Transverse colon (tissue), 4 donors: ENCODE measurements around the gene ABTB1.

Experiments used
- EP300 ChIP-seq: sonication (generic); formaldehyde crosslinking; IDR thresholded peaks from one replicate; pipeline ENCODE4 v1.6.1; 2017; ENCODE audit warnings: antibody characterized with exemption, low read depth
- POLR2A ChIP-seq: fragments of 450-650 bp; IDR thresholded peaks from one replicate; pipeline ENCODE4 v1.6.1; 2016; ENCODE audit warnings: antibody characterized with exemption, mild to moderate bottlenecking, moderate library complexity
- POLR2AphosphoS5 ChIP-seq, 3 donors: sonication (generic); formaldehyde crosslinking; IDR thresholded peaks; one replicate each; pipeline ENCODE4 v1.6.1; 2016; ENCODE audit warnings: antibody characterized with exemption in 3 of 3
- TF ChIP-seq, protein P1 (sequence below), 5 experiments: fragments of 200-600 bp in 3 of 5; fragments of 450-650 bp in 2 of 5; sonication (generic) in 3 of 5; IDR thresholded peaks; 1 replicate in 2 of 5; 2 replicates in 3 of 5; pipeline ENCODE4 v1.5.1; 2016 to 2017; ENCODE audit warnings: antibody characterized with exemption in 5 of 5, inconsistent platforms in 3 of 5, mild to moderate bottlenecking in 2 of 5, moderate library complexity in 1 of 5

DNA sequence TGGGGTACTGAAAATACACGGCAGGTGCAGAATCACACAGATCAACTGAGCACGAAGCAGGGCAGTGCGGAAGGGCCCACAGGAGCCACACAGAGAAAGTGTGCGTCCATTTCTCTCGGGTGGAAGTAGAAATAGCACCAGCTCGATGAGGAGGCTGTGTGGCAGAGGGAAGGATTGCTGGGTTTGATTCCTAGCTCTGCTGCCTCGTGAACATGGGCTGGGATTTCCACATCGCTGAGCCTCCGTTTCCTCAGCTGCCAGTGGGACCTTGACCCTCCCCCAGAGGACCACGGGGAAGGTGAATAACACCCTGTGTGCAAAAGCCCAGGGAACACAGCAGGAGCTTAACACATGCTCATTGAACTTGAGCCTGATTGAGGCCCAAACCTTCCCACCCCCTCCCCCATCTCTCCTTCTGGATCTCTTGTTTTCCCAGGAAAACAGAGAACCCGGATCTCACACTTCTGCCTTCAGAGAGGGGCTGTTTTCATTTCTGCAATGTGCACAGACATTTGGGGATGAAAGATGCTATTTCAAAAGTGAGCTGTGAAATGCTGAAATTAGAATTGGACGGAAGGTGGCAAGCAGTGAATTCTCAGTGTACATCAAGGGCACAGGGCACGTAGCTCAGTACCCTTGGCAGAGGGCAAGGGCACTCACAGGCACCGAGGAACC, 38.4 kb downstream of the ABTB1 start:
- TF ChIP-seq POLR2A, result no peak
- TF ChIP-seq, protein P1, sequence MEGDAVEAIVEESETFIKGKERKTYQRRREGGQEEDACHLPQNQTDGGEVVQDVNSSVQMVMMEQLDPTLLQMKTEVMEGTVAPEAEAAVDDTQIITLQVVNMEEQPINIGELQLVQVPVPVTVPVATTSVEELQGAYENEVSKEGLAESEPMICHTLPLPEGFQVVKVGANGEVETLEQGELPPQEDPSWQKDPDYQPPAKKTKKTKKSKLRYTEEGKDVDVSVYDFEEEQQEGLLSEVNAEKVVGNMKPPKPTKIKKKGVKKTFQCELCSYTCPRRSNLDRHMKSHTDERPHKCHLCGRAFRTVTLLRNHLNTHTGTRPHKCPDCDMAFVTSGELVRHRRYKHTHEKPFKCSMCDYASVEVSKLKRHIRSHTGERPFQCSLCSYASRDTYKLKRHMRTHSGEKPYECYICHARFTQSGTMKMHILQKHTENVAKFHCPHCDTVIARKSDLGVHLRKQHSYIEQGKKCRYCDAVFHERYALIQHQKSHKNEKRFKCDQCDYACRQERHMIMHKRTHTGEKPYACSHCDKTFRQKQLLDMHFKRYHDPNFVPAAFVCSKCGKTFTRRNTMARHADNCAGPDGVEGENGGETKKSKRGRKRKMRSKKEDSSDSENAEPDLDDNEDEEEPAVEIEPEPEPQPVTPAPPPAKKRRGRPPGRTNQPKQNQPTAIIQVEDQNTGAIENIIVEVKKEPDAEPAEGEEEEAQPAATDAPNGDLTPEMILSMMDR (IDR thresholded peaks at IDR 0.05), result no peak
- no peak for TF ChIP-seq POLR2AphosphoS5 (IDR thresholded peaks at IDR 0.05)
- no peak for TF ChIP-seq EP300
